ENCODE measurements around the gene CARD11. TPM values are rescaled to one million over a fixed set of nuclear protein-coding genes. Genes with fewer than 3 reads are reported as not detected.

Gene CARD11
- polyA plus RNA-seq, 4 donors = 0.67 to 5.4 (median 3.2) TPM

DNA sequence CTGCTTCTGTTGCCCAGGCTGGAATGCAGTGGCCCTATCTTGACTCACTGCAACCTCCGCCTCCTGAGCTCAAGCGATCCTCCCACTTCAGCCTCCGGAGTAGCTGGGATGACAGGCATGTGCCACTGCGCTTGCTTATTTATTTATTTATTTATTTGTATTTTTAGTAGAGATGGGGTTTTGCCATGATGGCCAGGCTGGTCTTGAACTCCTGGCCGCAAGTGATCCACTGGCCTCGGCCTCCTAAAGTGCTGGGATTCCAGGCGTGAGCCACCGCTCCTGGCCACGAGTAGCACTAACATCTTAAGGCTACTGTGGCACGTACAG is 70.9 kb downstream of the CARD11 start:
- no peaks in the 10 kb centered on the region for H3K4me1 ChIP-seq (ENCODE audit: control insufficient read depth in 3 of 3, insufficient read depth in 2 of 3, low read depth in 1 of 3, low read length in 2 of 3)
- H3K36me3 ChIP-seq (ENCODE audit: control insufficient read depth in 3 of 3, insufficient read depth in 2 of 3, low read depth in 1 of 3, low read length in 3 of 3) = no peaks in the 10 kb centered on the region
- no peak overlapping the region for H3K27ac ChIP-seq (ENCODE audit: low read depth in 1 of 3, low read length in 2 of 3)
- whole genome bisulfite sequencing, 3 donors = 91 to 94% (median 93%) methylated on average over 10 of the region's 10 CpGs
- FAIRE-seq (no peak), DNase-seq (no peak)
- H3K27me3 ChIP-seq (ENCODE audit: control insufficient read depth in 3 of 3, insufficient read depth in 3 of 3, low read length in 3 of 3) = no peaks in the 10 kb centered on the region
- no peaks in the 10 kb centered on the region for H3K9me3 ChIP-seq (ENCODE audit: control insufficient read depth in 2 of 2, insufficient read depth in 1 of 2, low read depth in 1 of 2, low read length in 1 of 2)
- H3K4me3 ChIP-seq (ENCODE audit: low read depth in 1 of 3, low read length in 3 of 3) = no peak overlapping the region

GRCh38 chr7:2971914-2972834 is 71.5 kb downstream of the CARD11 start:
- 61 to 68% (median 64%) methylated on average over 7 of the region's 7 CpGs for WGBS, 3 donors
- H3K9me3 ChIP-seq (ENCODE audit: control insufficient read depth in 2 of 2, insufficient read depth in 1 of 2, low read depth in 1 of 2, low read length in 1 of 2) = peaks cover 0 to 1% of the 10 kb centered on the region in 2 donors
- no peak overlapping the region for H3K4me3 ChIP-seq (ENCODE audit: low read depth in 1 of 3, low read length in 3 of 3)
- no peak overlapping the region for H3K27ac ChIP-seq (ENCODE audit: low read depth in 1 of 3, low read length in 2 of 3)
- H3K27me3 ChIP-seq (ENCODE audit: control insufficient read depth in 3 of 3, insufficient read depth in 3 of 3, low read length in 3 of 3) = no peaks in the 10 kb centered on the region
- no peaks in the 10 kb centered on the region for H3K4me1 ChIP-seq (ENCODE audit: control insufficient read depth in 3 of 3, insufficient read depth in 2 of 3, low read depth in 1 of 3, low read length in 2 of 3)
- DNase-seq (no peak), FAIRE-seq (no peak)
- H3K36me3 ChIP-seq (ENCODE audit: control insufficient read depth in 3 of 3, insufficient read depth in 2 of 3, low read depth in 1 of 3, low read length in 3 of 3) = no peaks in the 10 kb centered on the region

DNA sequence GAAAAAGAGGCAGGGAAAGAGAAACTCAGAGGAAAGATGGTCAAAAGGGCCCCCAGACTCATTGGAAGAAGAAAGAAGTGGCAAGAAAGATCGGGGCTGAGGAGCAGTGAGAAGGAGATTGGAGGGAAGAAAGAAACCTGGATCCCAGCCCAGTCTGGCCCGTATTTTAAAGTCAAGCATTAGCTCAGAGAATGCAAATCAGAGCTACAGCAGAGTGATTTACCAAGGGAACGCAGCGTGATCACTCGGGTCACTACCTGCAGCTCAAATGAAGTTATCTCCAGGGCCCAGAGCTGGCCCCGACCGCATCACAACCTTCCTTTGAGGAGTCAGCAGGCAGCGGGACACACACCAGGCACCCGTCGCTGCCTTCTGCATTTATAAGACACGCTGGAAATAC is 72.8 kb downstream of the CARD11 start:
- DNase-seq (no peak), FAIRE-seq (no peak)
- peaks cover 0 to 12% of the 10 kb centered on the region in 2 donors for H3K9me3 ChIP-seq (ENCODE audit: control insufficient read depth in 2 of 2, insufficient read depth in 1 of 2, low read depth in 1 of 2, low read length in 1 of 2)
- no peaks in the 10 kb centered on the region for H3K27me3 ChIP-seq (ENCODE audit: control insufficient read depth in 3 of 3, insufficient read depth in 3 of 3, low read length in 3 of 3)
- H3K27ac ChIP-seq (ENCODE audit: low read depth in 1 of 3, low read length in 2 of 3) = no peak overlapping the region
- H3K4me1 ChIP-seq (ENCODE audit: control insufficient read depth in 3 of 3, insufficient read depth in 2 of 3, low read depth in 1 of 3, low read length in 2 of 3) = no peaks in the 10 kb centered on the region
- H3K36me3 ChIP-seq (ENCODE audit: control insufficient read depth in 3 of 3, insufficient read depth in 2 of 3, low read depth in 1 of 3, low read length in 3 of 3) = no peaks in the 10 kb centered on the region
- 92 to 96% (median 92%) methylated on average over 11 of the region's 11 CpGs for WGBS, 3 donors
- no peak overlapping the region for H3K4me3 ChIP-seq (ENCODE audit: low read depth in 1 of 3, low read length in 3 of 3)

DNA sequence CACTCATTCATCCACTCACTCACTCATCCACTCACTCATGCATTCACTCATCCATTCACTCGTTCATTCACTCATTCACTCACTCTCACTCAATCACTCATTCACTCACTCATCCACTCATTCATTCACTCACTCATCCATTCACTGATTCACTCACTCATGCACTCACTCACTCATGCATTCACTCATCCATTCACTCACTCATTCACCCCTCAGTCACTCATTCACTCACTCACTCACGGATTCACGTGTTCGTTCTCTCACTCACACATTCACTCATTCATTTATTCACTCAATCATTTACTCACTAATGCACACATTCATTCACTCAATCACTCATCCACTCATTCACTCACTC is 73.4 kb downstream of the CARD11 start:
- DNase-seq (no peak), FAIRE-seq (no peak)
- no peak overlapping the region for H3K27ac ChIP-seq (ENCODE audit: low read depth in 1 of 3, low read length in 2 of 3)
- WGBS, 3 donors = 94 to 96% (median 96%) methylated on average over 4 of the region's 4 CpGs
- H3K36me3 ChIP-seq (ENCODE audit: control insufficient read depth in 3 of 3, insufficient read depth in 2 of 3, low read depth in 1 of 3, low read length in 3 of 3) = no peaks in the 10 kb centered on the region
- no peaks in the 10 kb centered on the region for H3K4me1 ChIP-seq (ENCODE audit: control insufficient read depth in 3 of 3, insufficient read depth in 2 of 3, low read depth in 1 of 3, low read length in 2 of 3)
- H3K9me3 ChIP-seq (ENCODE audit: control insufficient read depth in 2 of 2, insufficient read depth in 1 of 2, low read depth in 1 of 2, low read length in 1 of 2) = peaks cover 0 to 18% of the 10 kb centered on the region in 2 donors
- H3K4me3 ChIP-seq (ENCODE audit: low read depth in 1 of 3, low read length in 3 of 3) = no peak overlapping the region
- no peaks in the 10 kb centered on the region for H3K27me3 ChIP-seq (ENCODE audit: control insufficient read depth in 3 of 3, insufficient read depth in 3 of 3, low read length in 3 of 3)

DNA sequence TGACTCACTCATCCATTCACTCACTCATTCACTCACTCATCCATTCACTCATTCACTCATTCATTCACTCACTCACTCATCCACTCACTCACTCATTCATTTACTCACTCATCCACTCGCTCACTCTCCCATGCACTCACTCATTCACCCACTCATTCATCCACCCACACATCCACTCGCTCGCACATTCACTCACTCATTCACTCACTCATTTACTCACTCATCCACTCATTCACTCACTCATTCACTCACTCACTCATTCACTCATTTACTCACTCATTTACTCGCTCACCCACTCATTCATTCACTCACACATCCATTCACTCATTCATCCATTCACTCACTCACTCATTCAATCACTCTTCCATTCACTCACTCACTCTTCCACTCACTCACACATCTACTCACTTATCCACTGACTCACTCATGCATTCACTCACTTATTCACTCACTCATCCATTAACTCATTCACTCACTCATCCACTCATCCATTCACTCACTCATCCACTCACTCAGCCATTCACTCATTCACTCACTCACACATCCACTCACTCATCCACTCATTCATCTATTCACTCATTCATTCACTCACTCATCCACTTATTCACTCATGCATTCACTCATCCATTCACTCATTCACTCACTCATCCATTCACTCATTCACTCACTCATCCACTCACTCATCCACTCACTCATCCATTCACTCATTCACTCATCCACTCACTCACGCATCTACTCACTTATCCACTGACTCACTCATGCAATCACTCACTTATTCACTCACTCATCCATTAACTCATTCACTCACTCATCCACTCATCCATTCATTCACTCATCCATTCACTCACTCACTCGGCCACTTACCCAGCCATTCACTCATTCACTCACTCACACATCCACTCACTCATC is 74.0 kb downstream of the CARD11 start:
- H3K27me3 ChIP-seq (ENCODE audit: control insufficient read depth in 3 of 3, insufficient read depth in 3 of 3, low read length in 3 of 3) = no peaks in the 10 kb centered on the region
- DNase-seq (no peak), FAIRE-seq (no peak)
- no peaks in the 10 kb centered on the region for H3K36me3 ChIP-seq (ENCODE audit: control insufficient read depth in 3 of 3, insufficient read depth in 2 of 3, low read depth in 1 of 3, low read length in 3 of 3)
- H3K9me3 ChIP-seq (ENCODE audit: control insufficient read depth in 2 of 2, insufficient read depth in 1 of 2, low read depth in 1 of 2, low read length in 1 of 2) = peaks cover 0 to 18% of the 10 kb centered on the region in 2 donors
- H3K27ac ChIP-seq (ENCODE audit: low read depth in 1 of 3, low read length in 2 of 3) = no peak overlapping the region
- no peaks in the 10 kb centered on the region for H3K4me1 ChIP-seq (ENCODE audit: control insufficient read depth in 3 of 3, insufficient read depth in 2 of 3, low read depth in 1 of 3, low read length in 2 of 3)
- H3K4me3 ChIP-seq (ENCODE audit: low read depth in 1 of 3, low read length in 3 of 3) = no peak overlapping the region
- 94 to 98% (median 95%) methylated on average over 6 of the region's 6 CpGs for whole genome bisulfite sequencing, 3 donors

DNA sequence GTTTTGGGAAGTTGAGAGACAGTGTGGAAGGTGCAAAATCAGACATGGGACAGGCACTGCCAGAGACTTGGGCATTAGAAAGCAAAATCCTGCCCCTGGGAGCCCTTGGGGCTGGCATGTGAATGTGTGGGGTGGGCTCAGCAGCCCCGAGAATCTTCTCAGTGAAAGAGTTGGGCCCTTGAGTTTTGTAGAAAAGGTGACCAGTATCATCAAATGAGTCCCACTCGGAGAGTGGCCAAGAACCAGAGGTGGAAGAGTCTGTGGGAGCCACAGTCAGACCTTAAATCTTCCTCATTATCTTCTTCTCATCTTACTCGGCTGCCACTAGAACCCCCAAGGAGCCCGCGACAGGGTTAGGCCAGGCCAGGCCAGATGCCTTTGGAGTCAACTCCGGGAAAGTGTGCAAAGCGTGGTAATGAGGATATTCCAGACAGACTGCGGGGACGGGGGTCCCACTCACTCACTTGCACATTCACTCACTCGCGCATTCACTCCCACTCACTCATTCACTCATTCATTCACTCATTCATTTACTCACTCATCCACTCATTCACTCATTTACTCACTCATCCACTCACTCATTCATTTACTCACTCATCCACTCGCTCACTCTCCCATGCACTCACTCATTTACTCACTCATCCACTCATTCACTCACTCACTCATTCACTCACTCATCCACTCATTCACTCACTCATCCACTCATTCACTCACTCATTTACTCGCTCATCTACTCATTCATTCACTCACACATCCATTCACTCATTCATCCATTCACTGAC is 74.9 kb downstream of the CARD11 start:
- Histone ChIP-seq H3K36me3 (ENCODE audit: control insufficient read depth in 3 of 3, insufficient read depth in 2 of 3, low read depth in 1 of 3, low read length in 3 of 3) (no peaks in the 10 kb centered on the region), H3K4me1 (ENCODE audit: control insufficient read depth in 3 of 3, insufficient read depth in 2 of 3, low read depth in 1 of 3, low read length in 2 of 3) (no peaks in the 10 kb centered on the region), H3K27ac (ENCODE audit: low read depth in 1 of 3, low read length in 2 of 3) (no peak overlapping the region), H3K27me3 (ENCODE audit: control insufficient read depth in 3 of 3, insufficient read depth in 3 of 3, low read length in 3 of 3) (no peaks in the 10 kb centered on the region), H3K4me3 (ENCODE audit: low read depth in 1 of 3, low read length in 3 of 3) (no peak overlapping the region), H3K9me3 (ENCODE audit: control insufficient read depth in 2 of 2, insufficient read depth in 1 of 2, low read depth in 1 of 2, low read length in 1 of 2) (peaks cover 0 to 18% of the 10 kb centered on the region in 2 donors)
- no peak for DNase-seq
- WGBS, 3 donors = 90 to 94% (median 91%) methylated on average over 13 of the region's 13 CpGs
- no peak for FAIRE-seq

DNA sequence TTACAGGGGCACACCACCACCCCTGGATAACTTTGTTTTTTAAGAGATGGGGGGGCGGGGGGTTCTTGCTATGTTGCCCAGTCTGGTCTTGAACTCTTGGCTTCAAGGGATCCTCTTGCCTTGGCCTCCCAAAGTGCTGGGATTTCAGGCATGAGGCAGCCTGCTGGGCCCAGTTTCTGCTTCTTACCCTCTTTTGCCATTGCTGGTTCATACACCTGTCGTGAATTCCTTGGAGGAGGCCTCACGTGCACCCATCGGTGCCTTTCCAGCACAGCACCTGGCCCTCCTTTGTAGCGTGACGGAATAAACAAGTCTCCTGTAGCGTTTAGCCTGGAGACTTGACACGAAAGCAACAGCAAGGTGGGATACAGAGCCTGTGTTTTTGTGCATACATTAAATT is 75.5 kb downstream of the CARD11 start:
- DNase-seq = no peak
- WGBS, 3 donors = 85 to 93% (median 90%) methylated on average over 8 of the region's 8 CpGs
- H3K9me3 ChIP-seq (ENCODE audit: control insufficient read depth in 2 of 2, insufficient read depth in 1 of 2, low read depth in 1 of 2, low read length in 1 of 2) = peaks cover 0 to 18% of the 10 kb centered on the region in 2 donors
- H3K4me1 ChIP-seq (ENCODE audit: control insufficient read depth in 3 of 3, insufficient read depth in 2 of 3, low read depth in 1 of 3, low read length in 2 of 3) = no peaks in the 10 kb centered on the region
- no peaks in the 10 kb centered on the region for H3K27me3 ChIP-seq (ENCODE audit: control insufficient read depth in 3 of 3, insufficient read depth in 3 of 3, low read length in 3 of 3)
- no peak overlapping the region for H3K4me3 ChIP-seq (ENCODE audit: low read depth in 1 of 3, low read length in 3 of 3)
- no peak for FAIRE-seq
- H3K36me3 ChIP-seq (ENCODE audit: control insufficient read depth in 3 of 3, insufficient read depth in 2 of 3, low read depth in 1 of 3, low read length in 3 of 3) = no peaks in the 10 kb centered on the region
- H3K27ac ChIP-seq (ENCODE audit: low read depth in 1 of 3, low read length in 2 of 3) = no peak overlapping the region

DNA sequence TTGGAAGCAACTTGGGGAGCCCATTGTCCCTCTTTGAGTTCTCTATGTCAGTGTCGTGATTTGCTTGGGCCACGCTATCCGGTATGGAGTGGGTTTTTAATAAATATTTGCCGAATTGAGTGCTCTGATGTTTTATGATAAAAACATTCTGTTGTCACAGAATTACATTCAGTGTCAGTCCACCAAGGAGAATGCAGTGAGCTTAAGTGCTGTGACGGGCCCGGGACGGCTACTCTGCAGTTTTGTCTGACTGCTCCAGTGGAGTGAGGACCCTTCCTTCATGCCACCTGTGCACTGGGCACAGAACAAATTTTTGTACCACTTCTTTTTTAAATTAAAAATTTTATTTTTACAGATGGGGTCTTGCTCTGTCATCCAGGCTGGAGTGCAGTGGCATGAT is 76.0 kb downstream of the CARD11 start:
- no peak overlapping the region for H3K4me3 ChIP-seq (ENCODE audit: low read depth in 1 of 3, low read length in 3 of 3)
- no peak overlapping the region for H3K27ac ChIP-seq (ENCODE audit: low read depth in 1 of 3, low read length in 2 of 3)
- DNase-seq (no peak), FAIRE-seq (no peak)
- H3K4me1 ChIP-seq (ENCODE audit: control insufficient read depth in 3 of 3, insufficient read depth in 2 of 3, low read depth in 1 of 3, low read length in 2 of 3) = no peaks in the 10 kb centered on the region
- WGBS, 3 donors = 80 to 91% (median 91%) methylated on average over 7 of the region's 7 CpGs
- H3K27me3 ChIP-seq (ENCODE audit: control insufficient read depth in 3 of 3, insufficient read depth in 3 of 3, low read length in 3 of 3) = no peaks in the 10 kb centered on the region
- H3K36me3 ChIP-seq (ENCODE audit: control insufficient read depth in 3 of 3, insufficient read depth in 2 of 3, low read depth in 1 of 3, low read length in 3 of 3) = no peaks in the 10 kb centered on the region
- peaks cover 0 to 18% of the 10 kb centered on the region in 2 donors for H3K9me3 ChIP-seq (ENCODE audit: control insufficient read depth in 2 of 2, insufficient read depth in 1 of 2, low read depth in 1 of 2, low read length in 1 of 2)

Measured in small intestine (tissue), 7 donors.